ENCODE data around the gene NR3C2.

NR3C2 gene

GRCh38 chr4:148441986-148442831 is at the start of gene NR3C2:
TSS of gene NR3C2 (minus strand) at chr4:148442414.
- DNase-seq (ENCODE audit: low read depth): peak; percentile 91

- DNase-seq (ENCODE audit: low read depth): no peak
Measured at GRCh38 chr4:148487181-148487580, 45.0 kb upstream of the NR3C2 start.

- DNase-seq (ENCODE audit: low read depth): no peak
Measured at GRCh38 chr4:148481636-148482035, 39.4 kb upstream of the NR3C2 start.

GRCh38 chr4:148477276-148477675 is 35.1 kb upstream of the NR3C2 start:
- no peak for DNase-seq (ENCODE audit: low read depth)

- DNase-seq (ENCODE audit: low read depth): no peak
Measured at GRCh38 chr4:148469938-148470337, 27.7 kb upstream of the NR3C2 start.

- no peak for DNase-seq (ENCODE audit: low read depth)
Measured at GRCh38 chr4:148454835-148455234, 12.6 kb upstream of the NR3C2 start.

- no peak for DNase-seq (ENCODE audit: low read depth)
Measured at GRCh38 chr4:148453833-148454232, 11.6 kb upstream of the NR3C2 start.

- DNase-seq (ENCODE audit: low read depth): no peak
Measured at GRCh38 chr4:148452970-148453369, 10.8 kb upstream of the NR3C2 start.

- DNase-seq (ENCODE audit: low read depth): no peak
Measured at GRCh38 chr4:148449921-148450320, 7.7 kb upstream of the NR3C2 start.

- no peak for DNase-seq (ENCODE audit: low read depth)
Measured at GRCh38 chr4:148448141-148448540, 5.9 kb upstream of the NR3C2 start.

- DNase-seq (ENCODE audit: low read depth): no peak
Measured at GRCh38 chr4:148447681-148448080, 5.5 kb upstream of the NR3C2 start.

GRCh38 chr4:148445860-148446330 is 3.7 kb upstream of the NR3C2 start:
- no peak for DNase-seq (ENCODE audit: low read depth)

GRCh38 chr4:148445071-148445859 is 3.1 kb upstream of the NR3C2 start:
- DNase-seq (ENCODE audit: low read depth): peak; percentile 52

GRCh38 chr4:148444296-148445070 is 2.3 kb upstream of the NR3C2 start:
- DNase-seq (ENCODE audit: low read depth): peak; percentile 16

- peak; percentile 26 for DNase-seq (ENCODE audit: low read depth)
Measured at GRCh38 chr4:148443512-148444295, 1.5 kb upstream of the NR3C2 start.

- DNase-seq (ENCODE audit: low read depth): no peak
Measured at GRCh38 chr4:148442832-148443511, 758 bp upstream of the NR3C2 start.

GRCh38 chr4:148441624-148441985 is 609 bp downstream of the NR3C2 start:
- DNase-seq (ENCODE audit: low read depth): no peak

- no peak for DNase-seq (ENCODE audit: low read depth)
Measured at GRCh38 chr4:148438047-148438446, 4.2 kb downstream of the NR3C2 start.

- DNase-seq (ENCODE audit: low read depth): no peak
Measured at GRCh38 chr4:148437439-148437838, 4.8 kb downstream of the NR3C2 start.

GRCh38 chr4:148436512-148436911 is 5.7 kb downstream of the NR3C2 start:
- DNase-seq (ENCODE audit: low read depth): no peak
